GM21619 (cell line): Measurements from ENCODE around the gene XPC.
"Not testable (repeated sequence)": the region's sequence is repeated elsewhere in the genome, so short reads cannot be mapped to it uniquely, and the experiment has no call there.

ENCODE experiments used
- ATAC-seq: cut with Tn5 transposase; IDR thresholded peaks from one replicate; pipeline ENCODE4 v1.9.1; 2021; ENCODE audit not compliant: unreplicated experiment

XPC gene

GRCh38 chr3:14178247-14179113 lies at the start of gene XPC, which contains the start of gene LSM3:
TSS of gene XPC (minus strand) at chr3:14178601. CDS start at chr3:14178568, 33 bp downstream.
TSS of gene LSM3 (plus strand) at chr3:14178817. CDS start at chr3:14178861, 44 bp downstream.
- ATAC-seq: peak; percentile 91

GRCh38 chr3:14227856-14228255 lies 49.5 kb upstream of the XPC start:
- no peak for ATAC-seq

GRCh38 chr3:14226351-14226750 lies 48.0 kb upstream of the XPC start:
- ATAC-seq: not testable (repeated sequence)

GRCh38 chr3:14225421-14225820 lies 47.0 kb upstream of the XPC start:
- ATAC-seq: no peak

GRCh38 chr3:14224895-14225294 lies 46.5 kb upstream of the XPC start:
- no peak for ATAC-seq

GRCh38 chr3:14223595-14223994 lies 45.2 kb upstream of the XPC start:
- no peak for ATAC-seq

- ATAC-seq: no peak
Observed at GRCh38 chr3:14222900-14223594, 44.6 kb upstream of the XPC start.

GRCh38 chr3:14222457-14222856 lies 44.1 kb upstream of the XPC start:
- ATAC-seq: no peak

GRCh38 chr3:14221902-14222301 lies 43.5 kb upstream of the XPC start:
- ATAC-seq: no peak

- ATAC-seq: no peak
Observed at GRCh38 chr3:14220933-14221332, 42.5 kb upstream of the XPC start.

- ATAC-seq: no peak
Observed at GRCh38 chr3:14218355-14218754, 40.0 kb upstream of the XPC start.

GRCh38 chr3:14216257-14217048 lies 38.1 kb upstream of the XPC start:
- no peak for ATAC-seq

DNA sequence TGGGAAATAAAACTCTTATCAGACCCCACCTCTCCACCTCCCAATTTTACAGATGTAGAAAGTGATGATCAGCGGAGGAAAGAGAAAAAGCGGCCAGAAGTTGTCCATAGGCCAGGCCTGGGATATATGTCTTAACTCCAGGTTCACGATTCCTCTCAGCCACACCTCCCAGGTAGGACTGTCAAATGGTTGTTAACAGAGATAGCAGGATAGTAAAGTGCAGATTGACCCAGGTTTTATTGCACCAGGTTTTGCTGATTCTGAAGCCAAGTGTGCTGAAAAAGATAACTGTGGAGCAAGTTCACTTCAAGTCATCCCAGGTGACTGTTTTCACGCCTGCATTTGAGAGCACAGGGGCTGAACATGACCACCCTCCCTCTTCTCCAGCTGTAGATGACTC lies 36.4 kb upstream of the XPC start:
- no peak for ATAC-seq

- no peak for ATAC-seq
Observed at GRCh38 chr3:14213066-14213774, 34.8 kb upstream of the XPC start.

DNA sequence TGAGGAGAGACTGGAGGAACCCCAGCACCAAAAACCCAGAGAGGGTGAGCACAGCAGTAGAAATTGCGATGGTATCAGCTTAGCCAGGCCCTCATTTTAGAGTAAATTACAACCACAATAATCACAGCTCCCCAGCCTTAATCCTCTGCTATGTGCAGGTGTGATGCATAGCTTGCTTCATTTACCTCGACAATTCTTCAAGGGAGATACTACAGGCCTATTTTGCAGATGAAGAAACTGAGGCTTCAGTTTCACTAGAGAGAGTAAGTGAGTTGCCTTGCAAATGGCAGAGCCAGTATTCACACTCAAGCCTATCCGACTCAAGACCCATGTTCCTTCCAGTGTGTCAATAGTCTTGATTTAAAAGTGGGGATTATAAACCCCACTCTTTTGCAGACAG lies 33.6 kb upstream of the XPC start:
- ATAC-seq: no peak

GRCh38 chr3:14211621-14212020 lies 33.2 kb upstream of the XPC start:
- ATAC-seq: no peak

DNA sequence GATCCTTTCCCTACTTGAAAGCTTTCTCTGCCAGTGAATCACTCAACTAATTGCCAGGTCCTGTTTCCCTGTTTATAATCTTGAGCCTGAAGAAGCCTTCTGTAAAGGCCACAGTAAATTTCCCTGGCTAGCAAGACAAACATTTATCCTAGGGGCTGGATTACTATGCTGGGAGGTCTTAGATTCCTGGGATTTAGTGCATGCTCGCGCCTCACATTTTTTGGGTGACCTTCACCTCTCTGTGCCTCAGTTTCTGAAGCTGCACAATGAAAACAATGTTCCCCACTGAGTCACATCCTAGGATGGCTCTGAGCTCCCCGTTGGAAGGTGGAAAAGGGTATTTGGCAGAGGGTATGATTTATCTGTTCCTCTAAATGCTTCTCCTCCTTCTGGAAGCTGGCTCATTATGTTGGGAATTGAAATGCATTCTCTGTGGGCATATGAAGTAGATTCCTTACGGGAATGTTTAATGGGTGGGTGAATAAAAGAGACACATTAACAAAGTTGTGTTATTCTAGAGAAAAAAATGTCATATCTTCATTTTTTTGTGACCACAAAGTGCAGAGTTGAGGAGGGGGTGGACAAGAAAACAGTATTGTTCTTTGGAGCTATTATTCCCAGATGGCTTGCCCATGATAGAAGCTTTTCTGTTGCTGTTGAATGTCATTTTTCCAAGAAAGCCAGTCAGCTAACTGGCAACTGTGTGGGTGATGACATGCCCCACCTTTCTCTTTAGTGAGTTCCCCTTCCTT lies 32.6 kb upstream of the XPC start:
- no peak for ATAC-seq

- no peak for ATAC-seq
Observed at GRCh38 chr3:14210290-14210688, 31.9 kb upstream of the XPC start.

GRCh38 chr3:14209581-14210289 lies 31.3 kb upstream of the XPC start:
- no peak for ATAC-seq
